Astrocyte (in vitro differentiated cells and primary cell): ENCODE measurements around the gene KNSTRN.

Experiments
- CTCF ChIP-seq: IDR thresholded peaks from 2 replicates; pipeline ENCODE4 v1.5.1; 2011; ENCODE audit warnings: low read depth, mild to moderate bottlenecking, inconsistent platforms, low read length, moderate library complexity; ENCODE audit not compliant: insufficient read depth
- EZH2 ChIP-seq: IDR thresholded peaks from 2 replicates; pipeline ENCODE4 v1.6.1; 2012; ENCODE audit warnings: mild to moderate bottlenecking, low read length, inconsistent platforms; ENCODE audit not compliant: insufficient read depth

GRCh38 chr15:40388941-40389823 lies 6.7 kb downstream of the KNSTRN start:
- TF ChIP-seq CTCF (no peak), EZH2 (no peak)
